Colonic mucosa (tissue), 4 donors: ENCODE results near the gene TCF12. TPM values are rescaled to one million over a fixed set of nuclear protein-coding genes. Genes with fewer than 3 reads are reported as not detected.

Source experiments
- DNase-seq: peaks from one replicate; pipeline ENCODE4 v3.0.0-alpha.2; 2020
- H3K27ac ChIP-seq: fragments of 200-600 bp; one replicate; pipeline ENCODE4 v1.8.0; 2021
- H3K27me3 ChIP-seq: fragments of 200-600 bp; one replicate; pipeline ENCODE4 v1.8.0; 2021
- H3K36me3 ChIP-seq: fragments of 200-600 bp; one replicate; pipeline ENCODE4 v1.8.0; 2021
- H3K4me1 ChIP-seq: fragments of 200-600 bp; one replicate; pipeline ENCODE4 v1.8.0; 2021; ENCODE audit warnings: mild to moderate bottlenecking
- H3K4me3 ChIP-seq: fragments of 200-600 bp; one replicate; pipeline ENCODE4 v1.8.0; 2021
- H3K9ac ChIP-seq, 2 donors: one replicate each; pipeline ENCODE4 v1.7.0; 2013; ENCODE audit warnings: control low read depth in 2 of 2, low read depth in 2 of 2, low read length in 2 of 2
- H3K9me3 ChIP-seq: fragments of 200-600 bp; one replicate; pipeline ENCODE4 v1.8.0; 2021
- intact Hi-C: fragments of 100-400 bp; cut with DNase I; formaldehyde crosslinking; loops from one replicate; pipeline ENCODE4 v1.14.1; 2022
- total RNA-seq, 2 donors: library from RNA; stranded (reverse); fragmentation: NEBNext Ultra II Directional in 1 of 2; extraction: Animal tissue kit (Norgen Biotek cat#: 25700) in 1 of 2; gene quantifications; one replicate each; pipeline ENCODE4 v1.2.1, GENCODE V29; 2021
- TF ChIP-seq, protein P1 (sequence below): fragments of 200-600 bp; IDR thresholded peaks from one replicate; pipeline ENCODE4 v1.8.0; 2022; ENCODE audit warnings: antibody characterized with exemption, mild to moderate bottlenecking
- donor health status: healthy.
- donor health status: DM: no; HTN: no; CAD: no.
- donor health status: DM: no; HTN: no; CAD: no.

The TCF12 gene
- total RNA-seq, 2 donors from 2014 or later = 68.7 to 76.3 TPM

DNA sequence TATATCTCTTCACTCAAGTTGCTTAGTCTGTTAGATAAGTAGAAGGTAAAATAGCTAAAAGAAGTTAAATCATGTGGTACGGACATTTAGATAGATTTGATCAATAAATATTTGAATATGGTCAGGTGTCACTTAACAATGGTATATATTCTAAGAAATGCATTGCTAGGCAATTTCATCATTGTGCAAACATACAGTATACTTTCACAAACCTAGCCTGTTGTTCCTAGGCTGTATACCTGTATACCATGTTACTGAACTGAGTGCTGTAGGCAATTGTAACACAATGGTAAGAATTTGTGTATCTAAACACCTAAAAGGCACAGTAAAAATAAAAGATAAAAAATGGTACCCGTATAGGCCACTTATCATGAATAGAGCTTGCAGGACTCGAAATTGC is 345.1 kb downstream of the TCF12 start:
- TF ChIP-seq, protein P1, sequence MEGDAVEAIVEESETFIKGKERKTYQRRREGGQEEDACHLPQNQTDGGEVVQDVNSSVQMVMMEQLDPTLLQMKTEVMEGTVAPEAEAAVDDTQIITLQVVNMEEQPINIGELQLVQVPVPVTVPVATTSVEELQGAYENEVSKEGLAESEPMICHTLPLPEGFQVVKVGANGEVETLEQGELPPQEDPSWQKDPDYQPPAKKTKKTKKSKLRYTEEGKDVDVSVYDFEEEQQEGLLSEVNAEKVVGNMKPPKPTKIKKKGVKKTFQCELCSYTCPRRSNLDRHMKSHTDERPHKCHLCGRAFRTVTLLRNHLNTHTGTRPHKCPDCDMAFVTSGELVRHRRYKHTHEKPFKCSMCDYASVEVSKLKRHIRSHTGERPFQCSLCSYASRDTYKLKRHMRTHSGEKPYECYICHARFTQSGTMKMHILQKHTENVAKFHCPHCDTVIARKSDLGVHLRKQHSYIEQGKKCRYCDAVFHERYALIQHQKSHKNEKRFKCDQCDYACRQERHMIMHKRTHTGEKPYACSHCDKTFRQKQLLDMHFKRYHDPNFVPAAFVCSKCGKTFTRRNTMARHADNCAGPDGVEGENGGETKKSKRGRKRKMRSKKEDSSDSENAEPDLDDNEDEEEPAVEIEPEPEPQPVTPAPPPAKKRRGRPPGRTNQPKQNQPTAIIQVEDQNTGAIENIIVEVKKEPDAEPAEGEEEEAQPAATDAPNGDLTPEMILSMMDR = no peak
- Histone ChIP-seq H3K36me3 (no peaks in the 10 kb centered on the region), H3K9ac (no peak overlapping the region), H3K27me3 (no peaks in the 10 kb centered on the region), H3K4me1 (no peaks in the 10 kb centered on the region), H3K9me3 (no peaks in the 10 kb centered on the region), H3K27ac (no peak overlapping the region), H3K4me3 (no peak overlapping the region)
- intact Hi-C loops = no loop called here
- no peak for DNase-seq

DNA sequence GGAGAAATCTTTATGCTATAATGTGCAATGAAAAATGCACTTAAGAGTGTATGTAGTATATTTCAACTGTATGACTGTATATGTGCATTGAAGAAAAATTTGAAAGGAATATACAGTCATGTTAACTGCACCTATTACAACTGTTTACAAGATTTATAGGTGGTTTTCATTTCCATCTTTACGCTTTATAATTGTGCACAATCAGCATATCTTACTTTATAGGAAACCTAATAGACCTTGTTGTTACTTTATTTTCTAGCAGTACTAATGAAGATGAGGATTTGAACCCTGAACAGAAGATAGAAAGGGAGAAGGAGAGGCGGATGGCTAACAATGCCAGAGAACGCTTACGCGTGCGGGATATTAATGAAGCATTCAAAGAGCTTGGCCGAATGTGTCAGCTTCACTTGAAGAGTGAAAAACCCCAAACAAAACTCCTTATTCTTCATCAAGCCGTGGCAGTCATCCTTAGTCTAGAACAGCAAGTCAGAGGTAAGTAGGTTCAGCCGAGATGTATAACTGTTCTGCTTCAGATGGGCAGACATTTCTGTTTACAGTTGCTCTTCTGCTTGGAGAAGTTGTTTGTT is 354.4 kb downstream of the TCF12 start:
- DNase-seq = no peak
- intact Hi-C loops = no loop called here
- no peak overlapping the region for H3K4me3 ChIP-seq
- TF ChIP-seq, protein P1 = no peak
- H3K36me3 ChIP-seq = no peaks in the 10 kb centered on the region
- H3K9ac ChIP-seq = no peak overlapping the region
- no peaks in the 10 kb centered on the region for H3K27me3 ChIP-seq
- no peak overlapping the region for H3K27ac ChIP-seq
- H3K9me3 ChIP-seq = no peaks in the 10 kb centered on the region
- no peaks in the 10 kb centered on the region for H3K4me1 ChIP-seq

DNA sequence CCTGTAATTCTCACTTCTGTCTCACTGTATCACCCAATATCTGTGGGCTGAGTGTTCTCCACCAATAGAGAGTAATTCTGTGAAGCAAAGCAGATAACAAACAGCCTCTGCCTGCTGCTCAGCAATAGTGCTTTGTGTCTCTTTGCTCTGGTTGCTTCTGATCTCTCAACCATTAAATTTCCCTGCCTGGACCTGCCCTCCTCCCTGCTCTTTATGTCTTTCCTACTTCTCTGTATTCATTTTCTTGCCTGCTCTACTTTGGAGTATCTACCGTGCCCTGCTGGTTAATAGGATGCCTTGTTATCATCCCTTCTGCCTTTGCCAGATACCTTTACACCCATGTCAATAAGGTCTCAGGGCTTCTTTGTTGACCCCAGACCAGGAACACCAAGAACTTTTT is 355.0 kb downstream of the TCF12 start:
- Histone ChIP-seq H3K4me3 (no peak overlapping the region), H3K9ac (no peak overlapping the region), H3K36me3 (no peaks in the 10 kb centered on the region), H3K9me3 (no peaks in the 10 kb centered on the region), H3K27ac (no peak overlapping the region), H3K27me3 (no peaks in the 10 kb centered on the region), H3K4me1 (no peaks in the 10 kb centered on the region)
- TF ChIP-seq, protein P1 = no peak
- DNase-seq = no peak
- intact Hi-C loops = no loop called here

DNA sequence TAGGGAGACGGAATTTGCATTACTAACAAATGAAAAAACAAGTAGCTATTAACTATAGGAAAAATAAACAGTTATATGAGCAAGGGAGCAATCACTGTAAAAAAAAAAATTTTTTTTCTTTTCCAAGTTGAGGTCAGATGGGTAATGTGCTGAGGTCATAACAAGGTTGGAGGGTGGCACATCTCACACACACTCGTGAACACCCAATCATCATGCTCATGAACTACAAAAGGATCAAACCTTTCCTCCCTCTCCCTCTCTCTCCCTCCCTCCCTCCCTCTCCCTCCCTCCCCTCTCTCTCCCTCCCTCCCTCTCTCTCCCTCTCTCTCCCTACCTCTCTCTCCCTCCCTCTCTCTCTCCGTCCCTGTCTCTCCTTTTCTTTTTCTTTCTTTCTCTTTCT is 360.0 kb downstream of the TCF12 start:
- no peak overlapping the region for H3K4me3 ChIP-seq

DNA sequence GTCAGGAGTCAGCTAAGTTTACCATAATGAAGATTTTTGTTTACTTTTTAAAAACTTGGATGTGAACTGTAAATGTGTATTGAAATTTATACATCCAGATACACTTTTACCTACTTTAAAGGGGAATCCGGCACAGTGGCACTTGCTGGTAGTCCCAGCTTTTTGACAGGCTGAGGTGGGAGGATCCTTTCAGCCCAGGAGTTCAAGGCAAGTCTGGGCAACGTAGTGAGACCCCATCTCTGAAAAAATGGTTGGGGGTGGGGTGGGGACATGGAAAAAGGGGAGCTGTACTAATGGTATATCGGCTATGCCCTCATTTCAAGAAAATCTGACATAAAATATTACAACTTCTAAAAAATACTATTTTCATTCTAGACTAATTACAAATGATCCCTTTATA is 362.0 kb downstream of the TCF12 start:
- Histone ChIP-seq H3K27me3 (no peaks in the 10 kb centered on the region), H3K27ac (no peak overlapping the region), H3K9me3 (no peaks in the 10 kb centered on the region), H3K4me1 (no peaks in the 10 kb centered on the region), H3K9ac (no peak overlapping the region), H3K36me3 (no peaks in the 10 kb centered on the region), H3K4me3 (no peak overlapping the region)
- TF ChIP-seq, protein P1 = no peak
- no peak for DNase-seq
- intact Hi-C loops = loop anchor here (10.0 kb wide), 1 partner anchor 46 kb away; no protein-coding TSS in a partner anchor

More for the DNA sequence above, 360.0 kb downstream of the TCF12 start:
- Histone ChIP-seq H3K27ac (no peak overlapping the region), H3K27me3 (no peaks in the 10 kb centered on the region), H3K9me3 (no peaks in the 10 kb centered on the region), H3K36me3 (no peaks in the 10 kb centered on the region), H3K9ac (no peak overlapping the region), H3K4me1 (no peaks in the 10 kb centered on the region)
- intact Hi-C loops = no loop called here
- no peak for DNase-seq
- TF ChIP-seq, protein P1 = no peak
